GM12801 (cell line): Measurements from ENCODE around the gene DTWD1.

ENCODE experiments used
- CTCF ChIP-seq: IDR thresholded peaks from one replicate; pipeline ENCODE4 v1.5.1; 2011; ENCODE audit warnings: control low read depth; ENCODE audit not compliant: insufficient read length; ENCODE audit errors: extremely low read depth

The DTWD1 gene

GRCh38 chr15:49619226-49619625 is 1.6 kb upstream of the DTWD1 start:
- no peak for TF ChIP-seq CTCF

GRCh38 chr15:49620199-49620598 is 649 bp upstream of the DTWD1 start:
- TF ChIP-seq CTCF: no peak

- no peak for TF ChIP-seq CTCF
These were observed 558 bp downstream of the DTWD1 start for GRCh38 chr15:49621401-49621811.

GRCh38 chr15:49621887-49622286 is 1.0 kb downstream of the DTWD1 start:
- TF ChIP-seq CTCF: no peak

GRCh38 chr15:49622561-49622960 is 1.7 kb downstream of the DTWD1 start:
- TF ChIP-seq CTCF: no peak

GRCh38 chr15:49624056-49624455 is 3.2 kb downstream of the DTWD1 start:
- TF ChIP-seq CTCF: no peak

GRCh38 chr15:49625460-49626036 is 4.7 kb downstream of the DTWD1 start:
- no peak for TF ChIP-seq CTCF
